GM19397 (cell line): ENCODE data around the gene F10.
"Not testable (repeated sequence)": the region's sequence is repeated elsewhere in the genome, so short reads cannot be mapped to it uniquely, and the experiment has no call there.

Source experiments
- ATAC-seq: cut with Tn5 transposase; IDR thresholded peaks from one replicate; pipeline ENCODE4 v1.9.1; 2021; ENCODE audit warnings: mild to moderate bottlenecking, moderate library complexity; ENCODE audit not compliant: unreplicated experiment

F10 gene

GRCh38 chr13:113150550-113151365, 28.2 kb downstream of the F10 start:
- ATAC-seq: no peak

DNA sequence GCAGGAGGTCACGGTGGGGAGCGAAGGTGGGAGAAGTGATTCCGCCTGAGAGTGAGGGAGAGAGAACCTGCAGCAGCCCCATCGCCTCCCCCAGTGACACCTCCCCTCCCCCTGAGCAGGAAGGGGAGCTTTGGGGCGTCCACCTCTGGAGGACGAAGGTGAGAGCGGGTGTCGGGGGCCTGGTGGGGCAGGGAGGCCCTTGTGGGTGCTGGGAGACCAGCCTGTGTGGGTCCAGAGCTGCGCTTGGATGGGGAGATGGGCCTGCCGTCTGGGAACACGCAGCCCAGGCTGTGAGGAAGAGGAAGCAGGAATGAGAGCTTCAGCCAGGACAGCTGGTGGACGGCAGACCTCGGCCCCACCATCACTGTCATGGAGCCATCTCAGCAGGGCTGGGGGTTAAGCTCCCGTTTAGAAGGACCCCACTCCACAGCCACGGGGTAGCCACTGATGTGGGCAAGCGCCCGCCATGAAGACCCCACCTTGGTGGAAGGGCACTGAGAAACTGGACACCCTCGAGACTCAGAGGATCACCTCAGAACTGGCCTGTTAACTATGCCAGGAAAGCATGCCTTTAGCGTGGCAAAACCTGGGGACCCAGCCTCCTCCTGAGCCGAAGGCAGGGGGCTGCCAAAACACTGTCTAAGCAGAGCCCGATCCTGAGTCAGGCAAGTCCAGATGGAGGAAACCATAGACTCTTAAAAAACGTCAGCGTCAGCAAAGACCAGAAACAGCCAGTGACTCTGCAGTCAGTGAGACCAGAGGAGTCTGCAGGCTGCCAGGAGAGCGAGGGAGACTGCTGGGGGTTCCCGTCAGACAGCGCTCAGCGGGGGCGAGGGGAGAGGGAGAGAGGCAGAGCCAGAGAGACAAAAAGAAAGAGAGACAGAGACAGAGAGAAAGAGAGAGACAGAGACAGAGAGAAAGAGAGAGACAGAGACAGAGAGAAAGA, 29.4 kb downstream of the F10 start:
- ATAC-seq: no peak

DNA sequence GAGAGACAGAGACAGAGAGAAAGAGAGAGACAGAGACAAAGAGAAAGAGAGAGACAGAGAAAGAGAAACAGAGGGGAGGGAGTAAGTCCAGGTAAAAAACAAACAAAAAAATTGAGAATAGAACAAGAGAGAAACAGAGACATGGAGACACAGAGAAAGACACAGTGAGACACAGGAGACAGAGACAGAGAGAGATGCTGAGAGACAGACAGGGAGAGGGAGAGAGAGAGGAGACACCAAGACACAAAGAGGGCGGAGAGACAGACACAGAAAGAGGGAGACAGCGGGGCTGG, 30.0 kb downstream of the F10 start:
- ATAC-seq: no peak

DNA sequence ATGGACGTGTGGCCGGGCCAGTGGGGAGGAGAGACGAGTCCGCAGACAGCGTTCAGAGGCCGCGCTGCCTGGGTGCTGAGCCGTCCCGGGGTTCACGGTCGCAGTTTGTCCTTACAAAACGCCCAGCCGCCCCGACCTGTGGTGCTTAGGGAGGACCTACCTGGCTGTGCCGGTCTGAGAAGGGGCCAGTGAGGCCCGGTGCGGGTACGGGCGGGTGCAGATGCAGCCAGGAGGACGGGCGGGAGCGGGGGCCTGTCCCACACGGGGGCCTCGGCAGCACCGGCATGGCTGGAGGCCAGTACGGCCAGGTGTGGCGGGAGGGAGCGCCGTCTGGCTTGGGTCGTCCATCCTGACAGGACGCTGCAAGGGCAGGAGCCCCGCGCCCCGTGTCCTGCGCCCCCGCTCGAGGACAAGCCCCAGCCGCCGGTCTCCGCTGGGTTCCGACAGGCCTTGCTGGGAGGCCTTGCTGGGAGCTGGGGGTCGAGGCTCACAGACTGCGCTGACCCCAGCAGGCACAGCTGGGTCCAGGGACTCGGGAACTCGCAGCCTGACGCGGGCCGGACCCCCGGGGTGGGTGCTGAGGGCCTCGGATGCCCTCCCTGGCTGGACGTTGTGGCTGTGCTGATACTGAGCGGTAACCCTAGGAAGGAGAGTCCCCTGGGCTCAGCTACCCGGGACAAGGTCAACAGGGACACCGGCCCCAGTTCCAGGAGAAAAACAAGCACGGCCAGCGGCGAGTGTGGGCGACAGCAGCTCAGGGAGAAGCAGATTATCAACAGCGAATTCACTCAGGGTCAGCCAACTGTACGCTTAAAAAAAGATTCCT, 30.6 kb downstream of the F10 start:
- no peak for ATAC-seq

- ATAC-seq: no peak
Observed at GRCh38 chr13:113153810-113154748, 31.5 kb downstream of the F10 start.

GRCh38 chr13:113155201-113155600, 32.6 kb downstream of the F10 start:
- no peak for ATAC-seq

DNA sequence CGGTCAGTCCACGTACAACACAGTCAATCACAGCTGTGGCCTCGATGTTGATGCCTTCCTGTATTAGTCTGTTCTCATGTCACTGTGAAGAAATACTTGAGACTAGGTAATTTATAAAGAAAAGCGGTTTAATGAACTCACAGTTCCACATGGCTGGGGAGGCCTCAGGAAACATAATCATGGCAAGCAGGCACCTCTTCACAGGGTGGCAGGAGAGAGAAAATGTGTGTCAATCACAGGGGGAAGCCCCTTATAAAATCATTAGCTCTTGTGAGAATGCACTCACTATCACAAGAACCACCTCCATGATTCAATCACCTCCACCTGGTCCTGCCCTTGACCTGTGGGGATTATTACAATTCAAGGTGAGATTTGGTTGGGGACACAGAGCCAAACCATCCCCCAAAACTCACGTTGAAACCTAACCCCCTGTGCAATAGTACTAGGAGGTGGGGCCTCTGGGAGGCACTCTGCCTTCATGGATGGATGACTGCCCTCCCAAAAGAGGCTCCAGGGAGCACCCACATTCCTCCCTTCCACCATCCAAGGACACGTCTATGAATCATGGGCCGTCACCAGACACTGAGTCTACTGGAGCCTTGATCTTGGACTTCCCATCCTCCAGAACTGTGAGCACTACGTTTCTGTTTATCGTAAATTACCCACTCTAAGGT, 33.5 kb downstream of the F10 start:
- ATAC-seq: no peak

DNA sequence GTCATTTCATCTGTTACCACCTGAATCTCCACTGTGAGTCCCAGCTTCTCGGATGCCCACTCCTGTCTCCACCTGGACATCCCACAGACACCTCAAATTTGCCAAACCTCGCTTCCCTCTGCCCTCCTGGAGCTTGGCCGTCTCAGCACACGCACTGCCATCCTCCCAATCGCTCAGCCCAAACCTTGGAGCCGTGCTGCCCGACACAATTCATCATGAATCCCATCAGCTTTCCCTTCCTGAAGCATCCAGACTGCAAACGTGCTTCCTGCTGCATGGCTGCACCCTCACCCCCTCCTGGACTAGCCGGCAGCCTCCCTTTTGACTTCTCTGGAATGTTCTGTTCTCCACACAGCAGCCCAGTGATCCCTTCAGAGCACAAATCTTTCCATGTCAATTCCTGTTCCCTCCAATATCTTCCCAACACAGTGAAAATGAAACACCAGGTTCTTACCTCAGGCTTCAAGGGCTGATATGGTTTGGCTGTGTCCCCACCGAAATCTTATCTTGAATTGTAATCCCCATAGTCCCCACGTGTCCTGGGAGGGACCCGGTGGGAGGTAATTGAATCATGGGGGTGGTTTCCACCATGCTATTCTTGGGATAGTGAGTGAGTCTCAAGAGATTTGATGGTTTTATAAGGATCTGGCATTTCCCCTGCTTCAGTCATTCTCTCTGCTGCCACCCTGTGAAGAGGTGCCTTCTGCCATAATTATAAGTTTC, 34.8 kb downstream of the F10 start:
- ATAC-seq: no peak

GRCh38 chr13:113157929-113158747, 35.5 kb downstream of the F10 start, which contains the start of gene PROZ:
Gene PROZ (plus strand): TSS chr13:113158648. CDS start chr13:113158661, 13 bp downstream.
- ATAC-seq: no peak

- no peak for ATAC-seq
Observed at GRCh38 chr13:113158946-113159345, 36.3 kb downstream of the F10 start.

DNA sequence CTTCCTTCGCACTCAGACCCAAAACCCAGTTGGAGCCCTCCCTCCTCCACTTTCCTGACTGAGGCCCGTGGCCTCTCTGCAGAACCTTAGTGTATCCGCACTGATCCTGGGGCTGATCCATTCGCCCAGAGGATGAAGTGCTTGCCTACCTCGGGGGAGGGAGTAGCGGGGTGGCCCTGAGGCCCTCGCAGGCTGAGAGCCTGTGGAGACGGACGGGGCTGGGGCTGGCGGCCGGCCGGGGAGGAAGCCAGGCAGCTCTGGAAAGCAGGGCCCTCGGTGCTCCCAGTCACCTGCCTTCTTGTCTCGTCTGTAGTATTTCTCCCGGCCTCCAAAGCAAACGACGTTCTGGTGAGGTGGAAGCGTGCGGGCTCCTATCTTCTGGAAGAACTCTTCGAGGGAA, 37.1 kb downstream of the F10 start:
- ATAC-seq: no peak

- no peak for ATAC-seq
Observed at GRCh38 chr13:113160983-113161382, 38.4 kb downstream of the F10 start.

- ATAC-seq: no peak
Observed at GRCh38 chr13:113161433-113161832, 38.8 kb downstream of the F10 start.

GRCh38 chr13:113161975-113162374, 39.4 kb downstream of the F10 start:
- ATAC-seq: not testable (repeated sequence)

DNA sequence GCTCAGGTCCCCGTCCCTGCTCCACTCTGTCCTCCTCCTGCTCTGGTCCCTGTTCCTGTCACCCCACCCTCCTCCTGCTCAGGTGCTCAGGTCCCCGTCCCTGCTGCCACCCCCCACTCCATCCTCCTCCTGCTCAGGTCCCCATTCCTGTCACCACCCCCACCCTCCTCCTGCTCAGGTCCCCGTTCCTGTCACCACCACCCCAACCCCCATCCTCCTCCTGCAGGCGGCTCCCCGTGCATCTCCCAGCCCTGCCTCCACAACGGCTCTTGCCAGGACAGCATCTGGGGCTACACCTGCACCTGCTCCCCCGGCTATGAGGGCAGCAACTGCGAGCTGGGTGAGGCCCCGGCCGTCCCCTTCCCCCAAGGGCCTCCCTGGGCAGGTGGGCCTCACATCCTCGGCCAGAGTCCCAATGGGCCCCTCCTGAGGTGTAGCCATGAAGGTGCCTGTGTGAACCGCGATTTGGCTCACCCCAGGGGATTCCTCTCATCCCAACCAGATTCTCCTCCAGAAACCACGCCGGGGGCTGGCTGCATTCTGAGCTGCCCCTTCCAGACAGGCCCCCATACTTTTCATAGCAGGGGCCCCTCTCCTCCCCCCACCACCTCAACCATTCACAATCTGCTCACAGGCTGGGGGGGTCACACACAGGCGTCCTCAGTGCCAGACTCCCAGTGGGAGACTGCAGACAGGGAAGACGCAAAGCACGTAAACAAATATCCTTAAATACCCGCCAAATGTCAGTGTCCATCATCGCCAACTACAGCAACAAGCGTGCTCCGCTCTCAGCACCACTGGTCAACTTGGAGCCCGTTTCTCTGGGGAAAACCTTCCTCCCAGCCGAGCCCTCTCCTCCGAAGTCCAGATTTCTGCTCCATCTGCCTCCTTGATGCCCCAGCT, 40.4 kb downstream of the F10 start:
- ATAC-seq: no peak

- no peak for ATAC-seq
Observed at GRCh38 chr13:113164492-113164891, 41.9 kb downstream of the F10 start.

DNA sequence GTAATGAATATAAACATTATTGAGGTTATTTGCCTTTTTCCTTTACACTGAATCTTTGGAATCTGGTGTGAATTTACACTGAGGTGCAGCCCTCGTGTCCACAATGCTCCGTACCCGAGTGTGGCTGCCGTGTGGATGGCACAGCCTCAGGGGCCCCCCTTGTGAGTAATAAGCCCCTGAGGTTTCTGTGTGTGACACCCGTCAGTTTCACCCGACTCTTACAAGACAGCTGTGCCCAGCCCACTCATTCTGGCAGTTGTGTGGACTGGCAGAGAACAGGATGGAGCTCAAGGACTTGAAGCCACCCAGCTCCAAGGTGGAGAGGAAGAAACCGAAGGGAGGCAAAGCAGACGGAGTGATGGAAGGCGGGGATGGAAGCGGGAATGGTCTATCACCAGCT, 43.7 kb downstream of the F10 start:
- ATAC-seq: no peak
